Stimulated activated effector memory CD8-positive, alpha-beta T cell treated with anti-CD3 and anti-CD28 coated beads, Interleukin-12 subunit alpha, Interleukin-12 subunit beta, amount 100 ng/mL, for 72 hours (primary cell): Measurements from ENCODE around the gene ABCA13.

ENCODE experiments used
- ATAC-seq: fragments of 150-1000 bp; cut with Tn5 transposase; 2 replicates; pipeline ENCODE4 v1.10.0; 2021
- DNase-seq, 2 donors: peaks; one replicate each; pipeline ENCODE4 v3.0.0; 2021 to 2022; ENCODE audit warnings: low spot score in 2 of 2
- H3K27ac Mint-ChIP-seq: one replicate; pipeline ENCODE4 v1.8.0; 2022; ENCODE audit warnings: mild to moderate bottlenecking, mixed read lengths
- H3K36me3 Mint-ChIP-seq: one replicate; pipeline ENCODE4 v1.8.0; 2022; ENCODE audit warnings: mild to moderate bottlenecking, mixed read lengths
- H3K4me1 Mint-ChIP-seq: one replicate; pipeline ENCODE4 v1.8.0; 2022; ENCODE audit warnings: mixed read lengths
- H3K4me3 Mint-ChIP-seq: one replicate; pipeline ENCODE4 v1.8.0; 2022; ENCODE audit warnings: mild to moderate bottlenecking, mixed read lengths
- H3K9me3 Mint-ChIP-seq: one replicate; pipeline ENCODE4 v1.8.0; 2022; ENCODE audit warnings: mixed read lengths

ABCA13 gene

GRCh38 chr7:48473205-48473865 lies 302.1 kb downstream of the ABCA13 start:
- H3K27ac Mint-ChIP-seq = no peak overlapping the region

GRCh38 chr7:48481235-48481634 lies 310.0 kb downstream of the ABCA13 start:
- ATAC-seq (no peak), DNase-seq (no peak)
- H3K4me3 Mint-ChIP-seq = no peak overlapping the region
- H3K9me3 Mint-ChIP-seq = peaks cover 12% of the 10 kb centered on the region
- H3K36me3 Mint-ChIP-seq = no peaks in the 10 kb centered on the region
- H3K27ac Mint-ChIP-seq = no peak overlapping the region
- no peaks in the 10 kb centered on the region for H3K4me1 Mint-ChIP-seq

More at GRCh38 chr7:48473205-48473865, 302.1 kb downstream of the ABCA13 start:
- no peaks in the 10 kb centered on the region for H3K4me1 Mint-ChIP-seq
- peaks cover 6% of the 10 kb centered on the region for H3K9me3 Mint-ChIP-seq
- no peaks in the 10 kb centered on the region for H3K36me3 Mint-ChIP-seq
- no peak overlapping the region for H3K4me3 Mint-ChIP-seq
- no peak for DNase-seq
- no peak for ATAC-seq

- Mint-ChIP-seq H3K36me3 (no peaks in the 10 kb centered on the region), H3K9me3 (peaks cover 3% of the 10 kb centered on the region), H3K4me1 (no peaks in the 10 kb centered on the region), H3K4me3 (no peak overlapping the region), H3K27ac (no peak overlapping the region)
- DNase-seq (no peak), ATAC-seq (peak; percentile 51)
These were observed 326.3 kb downstream of the ABCA13 start for GRCh38 chr7:48497521-48497920.

GRCh38 chr7:48502021-48502420 lies 330.8 kb downstream of the ABCA13 start:
- DNase-seq (no peak), ATAC-seq (no peak)
- Mint-ChIP-seq H3K27ac (no peak overlapping the region), H3K9me3 (no peaks in the 10 kb centered on the region), H3K4me3 (no peak overlapping the region), H3K4me1 (no peaks in the 10 kb centered on the region), H3K36me3 (no peaks in the 10 kb centered on the region)

GRCh38 chr7:48505051-48505450 lies 333.8 kb downstream of the ABCA13 start:
- Mint-ChIP-seq H3K4me3 (no peak overlapping the region), H3K36me3 (no peaks in the 10 kb centered on the region), H3K9me3 (no peaks in the 10 kb centered on the region), H3K27ac (no peak overlapping the region), H3K4me1 (no peaks in the 10 kb centered on the region)
- no peak for DNase-seq
- ATAC-seq = no peak

- Mint-ChIP-seq H3K4me3 (no peak overlapping the region), H3K36me3 (no peaks in the 10 kb centered on the region), H3K4me1 (no peaks in the 10 kb centered on the region), H3K9me3 (no peaks in the 10 kb centered on the region), H3K27ac (no peak overlapping the region)
- DNase-seq = no peak
- no peak for ATAC-seq
These were observed 334.2 kb downstream of the ABCA13 start for GRCh38 chr7:48505466-48505865.

GRCh38 chr7:48506569-48506968 lies 335.3 kb downstream of the ABCA13 start:
- Mint-ChIP-seq H3K9me3 (no peaks in the 10 kb centered on the region), H3K4me3 (no peak overlapping the region), H3K27ac (no peak overlapping the region), H3K4me1 (no peaks in the 10 kb centered on the region), H3K36me3 (no peaks in the 10 kb centered on the region)
- ATAC-seq = no peak
- DNase-seq = no peak

- Mint-ChIP-seq H3K4me3 (no peak overlapping the region), H3K27ac (no peak overlapping the region)
- DNase-seq = no peak
These were observed 339.8 kb downstream of the ABCA13 start for GRCh38 chr7:48511080-48511479.

GRCh38 chr7:48512892-48513291 lies 341.6 kb downstream of the ABCA13 start:
- no peak for DNase-seq
- no peak for ATAC-seq
- Mint-ChIP-seq H3K4me1 (no peaks in the 10 kb centered on the region), H3K4me3 (no peak overlapping the region), H3K36me3 (no peaks in the 10 kb centered on the region), H3K27ac (no peak overlapping the region), H3K9me3 (no peaks in the 10 kb centered on the region)

More at GRCh38 chr7:48511080-48511479, 339.8 kb downstream of the ABCA13 start:
- ATAC-seq = no peak
- H3K9me3 Mint-ChIP-seq = no peaks in the 10 kb centered on the region
- H3K4me1 Mint-ChIP-seq = no peaks in the 10 kb centered on the region
- no peaks in the 10 kb centered on the region for H3K36me3 Mint-ChIP-seq

GRCh38 chr7:48515171-48515570 lies 343.9 kb downstream of the ABCA13 start:
- no peak for ATAC-seq
- Mint-ChIP-seq H3K36me3 (no peaks in the 10 kb centered on the region), H3K9me3 (no peaks in the 10 kb centered on the region), H3K4me3 (no peak overlapping the region), H3K27ac (no peak overlapping the region), H3K4me1 (no peaks in the 10 kb centered on the region)
- DNase-seq = no peak

GRCh38 chr7:48518092-48518491 lies 346.8 kb downstream of the ABCA13 start:
- Mint-ChIP-seq H3K4me3 (no peak overlapping the region), H3K4me1 (no peaks in the 10 kb centered on the region), H3K27ac (no peak overlapping the region), H3K9me3 (no peaks in the 10 kb centered on the region), H3K36me3 (no peaks in the 10 kb centered on the region)
- DNase-seq (no peak), ATAC-seq (no peak)

GRCh38 chr7:48522692-48523091 lies 351.4 kb downstream of the ABCA13 start:
- H3K4me3 Mint-ChIP-seq = no peak overlapping the region
- no peak overlapping the region for H3K27ac Mint-ChIP-seq
- peaks cover 4% of the 10 kb centered on the region for H3K9me3 Mint-ChIP-seq

GRCh38 chr7:48525736-48526732 lies 354.8 kb downstream of the ABCA13 start:
- H3K9me3 Mint-ChIP-seq = peaks cover 7% of the 10 kb centered on the region
- no peak overlapping the region for H3K27ac Mint-ChIP-seq
- no peaks in the 10 kb centered on the region for H3K36me3 Mint-ChIP-seq
- no peak overlapping the region for H3K4me3 Mint-ChIP-seq
- ATAC-seq = no peak
- no peaks in the 10 kb centered on the region for H3K4me1 Mint-ChIP-seq
- no peak for DNase-seq

More at GRCh38 chr7:48522692-48523091, 351.4 kb downstream of the ABCA13 start:
- H3K36me3 Mint-ChIP-seq = no peaks in the 10 kb centered on the region
- ATAC-seq = no peak
- H3K4me1 Mint-ChIP-seq = no peaks in the 10 kb centered on the region
- no peak for DNase-seq

GRCh38 chr7:48528646-48529045 lies 357.4 kb downstream of the ABCA13 start:
- Mint-ChIP-seq H3K4me3 (no peak overlapping the region), H3K4me1 (no peaks in the 10 kb centered on the region), H3K36me3 (no peaks in the 10 kb centered on the region), H3K9me3 (peaks cover 15% of the 10 kb centered on the region), H3K27ac (no peak overlapping the region)
- no peak for DNase-seq
- ATAC-seq = no peak

GRCh38 chr7:48537561-48537960 lies 366.3 kb downstream of the ABCA13 start:
- H3K36me3 Mint-ChIP-seq = no peaks in the 10 kb centered on the region
- H3K4me1 Mint-ChIP-seq = no peaks in the 10 kb centered on the region
- H3K4me3 Mint-ChIP-seq = no peak overlapping the region
- no peak overlapping the region for H3K27ac Mint-ChIP-seq
- ATAC-seq (peak; percentile 31), DNase-seq (no peak)
- H3K9me3 Mint-ChIP-seq = peaks cover 16% of the 10 kb centered on the region

- DNase-seq (no peak), ATAC-seq (no peak)
- Mint-ChIP-seq H3K4me3 (no peak overlapping the region), H3K27ac (no peak overlapping the region), H3K36me3 (no peaks in the 10 kb centered on the region), H3K4me1 (no peaks in the 10 kb centered on the region), H3K9me3 (peaks cover 6% of the 10 kb centered on the region)
These were observed 369.5 kb downstream of the ABCA13 start for GRCh38 chr7:48540746-48541145.
